Tibial nerve (tissue), 4 donors: ENCODE data around the gene OR2L5. TPM values are rescaled to one million over a fixed set of nuclear protein-coding genes. Genes with fewer than 3 reads are reported as not detected.

ENCODE experiments used
- DNase-seq, 2 donors: peaks; one replicate each; pipeline ENCODE4 v3.0.0-alpha.2; 2019; ENCODE audit warnings: low spot score in 2 of 2
- H3K27ac ChIP-seq, 4 donors: fragments of 200-600 bp; sonication (generic) in 3 of 4; one replicate each; pipeline ENCODE4 v1.5.1; 2017 to 2019; ENCODE audit warnings: mild to moderate bottlenecking in 1 of 4
- H3K27me3 ChIP-seq, 2 donors: fragments of 200-600 bp; sonication (generic) in 1 of 2; one replicate each; pipeline versions ENCODE4 v1.5.1 to v1.6.0; 2017 to 2019
- H3K36me3 ChIP-seq, 3 donors: fragments of 200-600 bp; sonication (generic); one replicate each; pipeline ENCODE4 v1.5.1; 2018 to 2019
- H3K4me1 ChIP-seq, 4 donors: fragments of 200-600 bp; sonication (generic) in 3 of 4; one replicate each; pipeline ENCODE4 v1.5.1; 2017 to 2019
- H3K4me3 ChIP-seq, 4 donors: fragments of 200-600 bp; sonication (generic) in 3 of 4; one replicate each; pipeline ENCODE4 v1.5.1; 2017 to 2019; ENCODE audit warnings: mild to moderate bottlenecking in 1 of 4, moderate library complexity in 1 of 4
- H3K9me3 ChIP-seq, 4 donors: fragments of 200-600 bp; sonication (generic) in 3 of 4; one replicate each; pipeline ENCODE4 v1.5.1; 2017 to 2019
- EP300 ChIP-seq, 2 donors: sonication (generic); formaldehyde crosslinking; IDR thresholded peaks; one replicate each; pipeline ENCODE4 v1.6.1; 2017; ENCODE audit warnings: antibody characterized with exemption in 2 of 2, mild to moderate bottlenecking in 1 of 2
- POLR2A ChIP-seq, 2 donors: fragments of 450-650 bp; IDR thresholded peaks; one replicate each; pipeline ENCODE4 v1.6.1; 2017; ENCODE audit warnings: antibody characterized with exemption in 2 of 2, mild to moderate bottlenecking in 2 of 2, moderate library complexity in 2 of 2
- WGBS, 2 donors: methylation state at CpG; one replicate each; pipeline ENCODE4 v1.1.5; 2018; 5-methylcytosine and 5-hydroxymethylcytosine counted together
- total RNA-seq, 4 donors: library from RNA; depleted of rRNA; stranded (reverse); fragments of >200 nt; gene quantifications; one replicate each; pipeline ENCODE4 v1.1.0, GENCODE V29; 2016
- TF ChIP-seq, protein P1 (sequence below), 5 experiments: fragments of 200-600 bp in 3 of 5; fragments of 450-650 bp in 2 of 5; sonication (generic) in 3 of 5; IDR thresholded peaks; one replicate each; pipeline ENCODE4 v1.5.1; 2016 to 2019; ENCODE audit warnings: antibody characterized with exemption in 5 of 5, mild to moderate bottlenecking in 3 of 5, moderate library complexity in 2 of 5

OR2L5 gene, protein sequence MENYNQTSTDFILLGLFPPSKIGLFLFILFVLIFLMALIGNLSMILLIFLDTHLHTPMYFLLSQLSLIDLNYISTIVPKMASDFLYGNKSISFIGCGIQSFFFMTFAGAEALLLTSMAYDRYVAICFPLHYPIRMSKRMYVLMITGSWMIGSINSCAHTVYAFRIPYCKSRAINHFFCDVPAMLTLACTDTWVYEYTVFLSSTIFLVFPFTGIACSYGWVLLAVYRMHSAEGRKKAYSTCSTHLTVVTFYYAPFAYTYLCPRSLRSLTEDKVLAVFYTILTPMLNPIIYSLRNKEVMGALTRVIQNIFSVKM
- total RNA-seq: not detected

DNA sequence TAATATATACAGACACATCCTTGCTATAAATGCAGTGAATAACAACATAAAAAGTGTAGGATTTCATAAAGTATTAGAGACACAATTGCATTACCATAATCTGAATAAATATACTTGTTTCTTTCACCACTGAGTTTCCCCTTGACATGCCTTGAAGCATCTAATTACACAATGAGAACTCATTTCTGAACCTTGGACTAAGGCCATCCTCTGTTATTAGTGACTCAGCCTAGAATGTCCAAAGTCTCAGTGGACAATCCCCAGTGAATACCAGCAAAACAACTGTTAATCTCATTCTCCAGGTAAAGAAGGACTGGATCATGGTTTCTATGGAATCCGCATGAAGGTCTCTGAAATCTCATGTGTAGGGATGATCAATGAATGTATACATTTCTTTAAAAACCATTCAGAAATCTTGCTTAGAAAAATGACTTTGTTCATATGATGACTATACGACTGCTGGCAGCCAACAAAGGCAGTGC lies at the start of gene OR2L5:
TSS of gene OR2L5 (plus strand) at position 432 of the 482 bp plus-strand sequence. CDS start 8,288 bp downstream, outside the sequence.
- Histone ChIP-seq H3K4me1 (no peaks in the 10 kb centered on the region), H3K36me3 (no peaks in the 10 kb centered on the region), H3K4me3 (no peak within 1 kb of the TSS), H3K27ac (no peak within 1 kb of the TSS), H3K27me3 (no peaks in the 10 kb centered on the region), H3K9me3 (peaks cover 0 to 31% (median 6%) of the 10 kb centered on the region in 4 donors)
- TF ChIP-seq, protein P1, sequence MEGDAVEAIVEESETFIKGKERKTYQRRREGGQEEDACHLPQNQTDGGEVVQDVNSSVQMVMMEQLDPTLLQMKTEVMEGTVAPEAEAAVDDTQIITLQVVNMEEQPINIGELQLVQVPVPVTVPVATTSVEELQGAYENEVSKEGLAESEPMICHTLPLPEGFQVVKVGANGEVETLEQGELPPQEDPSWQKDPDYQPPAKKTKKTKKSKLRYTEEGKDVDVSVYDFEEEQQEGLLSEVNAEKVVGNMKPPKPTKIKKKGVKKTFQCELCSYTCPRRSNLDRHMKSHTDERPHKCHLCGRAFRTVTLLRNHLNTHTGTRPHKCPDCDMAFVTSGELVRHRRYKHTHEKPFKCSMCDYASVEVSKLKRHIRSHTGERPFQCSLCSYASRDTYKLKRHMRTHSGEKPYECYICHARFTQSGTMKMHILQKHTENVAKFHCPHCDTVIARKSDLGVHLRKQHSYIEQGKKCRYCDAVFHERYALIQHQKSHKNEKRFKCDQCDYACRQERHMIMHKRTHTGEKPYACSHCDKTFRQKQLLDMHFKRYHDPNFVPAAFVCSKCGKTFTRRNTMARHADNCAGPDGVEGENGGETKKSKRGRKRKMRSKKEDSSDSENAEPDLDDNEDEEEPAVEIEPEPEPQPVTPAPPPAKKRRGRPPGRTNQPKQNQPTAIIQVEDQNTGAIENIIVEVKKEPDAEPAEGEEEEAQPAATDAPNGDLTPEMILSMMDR (IDR thresholded peaks at IDR 0.05): no peak
- TF ChIP-seq POLR2A (IDR thresholded peaks at IDR 0.05) (no peak), EP300 (IDR thresholded peaks at IDR 0.05) (no peak)
- no peak for DNase-seq
- WGBS, 2 donors: 93 to 94% methylated on average over 2 of the region's 2 CpGs

- no peak within 1 kb of the TSS for H3K4me3 ChIP-seq
- DNase-seq: no peak
- WGBS, 2 donors: 86% methylated on average over 2 of the region's 2 CpGs
- no peaks in the 10 kb centered on the region for H3K36me3 ChIP-seq
- peaks cover 0 to 3% (median 0%) of the 10 kb centered on the region in 4 donors for H3K9me3 ChIP-seq
- TF ChIP-seq, protein P1 (IDR thresholded peaks at IDR 0.05): no peak
- no peak for TF ChIP-seq POLR2A (IDR thresholded peaks at IDR 0.05)
- TF ChIP-seq EP300 (IDR thresholded peaks at IDR 0.05): no peak
- H3K27ac ChIP-seq: no peak within 1 kb of the TSS
- no peaks in the 10 kb centered on the region for H3K27me3 ChIP-seq
- H3K4me1 ChIP-seq: no peaks in the 10 kb centered on the region
These were observed 48.5 kb upstream of the OR2L5 start, which contains the start of gene OR2AK2 for GRCh38 chr1:247964933-247965332. TSS of gene OR2AK2 (plus strand) at chr1:247965233. CDS start at chr1:247965377, 144 bp downstream.

DNA sequence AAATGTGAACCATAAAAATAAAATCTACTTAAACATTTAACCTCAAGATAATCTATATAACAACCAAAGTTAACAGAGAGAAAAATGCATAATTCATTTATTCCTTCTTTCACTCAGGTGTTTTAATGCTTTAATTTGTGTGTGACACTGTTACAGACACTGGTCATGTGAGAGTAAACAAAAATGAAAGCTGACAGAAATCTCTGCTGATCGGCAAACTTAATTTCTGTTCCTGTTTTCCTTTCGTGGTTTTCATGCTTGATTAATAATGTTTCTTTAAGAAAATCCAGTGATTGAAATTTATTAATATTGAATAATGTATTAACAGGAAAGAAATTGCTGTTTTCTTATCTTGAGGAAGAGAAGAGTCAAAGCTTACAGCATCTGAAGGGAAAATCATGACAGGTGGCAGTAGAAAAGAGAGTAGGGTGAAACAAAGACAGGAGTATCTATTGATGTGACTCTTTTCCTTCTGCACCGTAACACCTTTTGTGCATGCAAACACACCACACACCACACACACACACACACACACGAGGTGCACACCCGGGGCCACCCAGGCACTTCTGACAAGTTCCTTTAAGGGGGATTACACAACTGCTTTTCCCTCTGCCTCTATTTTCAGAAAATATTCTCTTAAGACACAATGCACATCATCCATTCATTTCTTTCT lies 46.8 kb upstream of the OR2L5 start:
- H3K4me1 ChIP-seq: no peaks in the 10 kb centered on the region
- no peaks in the 10 kb centered on the region for H3K27me3 ChIP-seq
- no peaks in the 10 kb centered on the region for H3K36me3 ChIP-seq
- no peak for DNase-seq
- TF ChIP-seq, protein P1 (IDR thresholded peaks at IDR 0.05): no peak
- TF ChIP-seq EP300 (IDR thresholded peaks at IDR 0.05) (no peak), POLR2A (IDR thresholded peaks at IDR 0.05) (no peak)
- peaks cover 0 to 3% (median 0%) of the 10 kb centered on the region in 4 donors for H3K9me3 ChIP-seq
- H3K27ac ChIP-seq: no peak overlapping the region
- 71 to 73% methylated on average over 5 of the region's 5 CpGs for WGBS, 2 donors
- no peak overlapping the region for H3K4me3 ChIP-seq

DNA sequence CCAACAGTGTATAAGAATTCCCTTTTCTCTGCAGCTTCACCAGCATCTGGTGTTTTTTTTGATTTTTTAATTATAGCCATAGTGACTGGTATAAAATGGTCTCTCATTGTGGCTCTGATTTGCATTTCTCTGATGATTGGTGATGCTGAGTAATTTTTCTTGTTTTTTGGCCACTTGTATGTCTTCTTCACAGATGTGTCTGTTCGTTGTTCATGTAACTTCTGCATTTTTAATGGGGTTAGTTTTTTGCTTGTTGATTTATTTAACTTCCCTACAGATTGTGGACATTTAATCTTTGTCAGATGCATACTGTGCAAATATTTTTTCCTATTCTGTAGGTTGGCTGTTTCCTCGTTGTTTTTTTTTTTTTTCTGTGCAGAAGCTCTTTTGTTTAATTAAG lies 20.5 kb upstream of the OR2L5 start:
- WGBS, 2 donors: 60 to 73% methylated on average over 2 of the region's 2 CpGs
- no peak for DNase-seq
- Histone ChIP-seq H3K4me1 (no peaks in the 10 kb centered on the region), H3K27me3 (no peaks in the 10 kb centered on the region), H3K9me3 (no peaks in the 10 kb centered on the region), H3K4me3 (no peak overlapping the region), H3K36me3 (no peaks in the 10 kb centered on the region), H3K27ac (no peak overlapping the region)
- TF ChIP-seq, protein P1 (IDR thresholded peaks at IDR 0.05): no peak
- TF ChIP-seq POLR2A (IDR thresholded peaks at IDR 0.05): no peak
- no peak for TF ChIP-seq EP300 (IDR thresholded peaks at IDR 0.05)

DNA sequence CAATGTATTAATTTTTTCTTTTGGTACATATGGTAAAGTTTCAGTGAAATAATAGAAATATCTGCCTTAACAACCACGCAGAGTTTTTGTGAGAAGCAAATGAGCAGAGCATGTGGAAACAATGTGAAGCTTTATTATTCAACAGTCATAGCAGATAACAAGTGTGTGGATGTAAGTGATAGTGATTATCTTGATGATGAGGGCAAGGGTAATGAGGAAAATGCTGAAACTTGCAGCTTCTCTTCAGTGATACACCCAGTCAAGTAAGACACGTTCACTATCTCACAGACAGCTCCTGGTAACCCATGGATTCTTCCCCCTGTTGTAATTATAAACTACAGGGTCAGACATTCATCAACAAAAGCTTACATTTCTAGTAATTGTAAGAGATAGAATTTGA lies 14.6 kb upstream of the OR2L5 start:
- no peak for TF ChIP-seq POLR2A (IDR thresholded peaks at IDR 0.05)
- no peak for TF ChIP-seq EP300 (IDR thresholded peaks at IDR 0.05)
- TF ChIP-seq, protein P1 (IDR thresholded peaks at IDR 0.05): no peak
- WGBS, 2 donors: 48 to 54% methylated on average over 2 of the region's 2 CpGs
- Histone ChIP-seq H3K4me3 (no peak overlapping the region), H3K36me3 (no peaks in the 10 kb centered on the region), H3K27ac (no peak overlapping the region), H3K9me3 (no peaks in the 10 kb centered on the region), H3K27me3 (no peaks in the 10 kb centered on the region), H3K4me1 (no peaks in the 10 kb centered on the region)
- no peak for DNase-seq
